D721Med (cell line): ENCODE data around the gene CYP27A1.

Source experiments
- DNase-seq: peaks from one replicate; pipeline ENCODE4 v3.0.0; 2011; ENCODE audit warnings: low spot score; ENCODE audit not compliant: insufficient read length
- FAIRE-seq: peaks from 2 replicates; lab custom pipeline; 2011; peaks lifted over from hg19 to GRCh38; lab: Jason Lieb, UNC
- CTCF ChIP-seq: IDR thresholded peaks from 2 replicates; pipeline ENCODE4 v1.5.1; 2012; ENCODE audit warnings: mild to moderate bottlenecking, control low read depth; ENCODE audit not compliant: insufficient read depth; ENCODE audit errors: missing control alignments

CYP27A1 gene

DNA sequence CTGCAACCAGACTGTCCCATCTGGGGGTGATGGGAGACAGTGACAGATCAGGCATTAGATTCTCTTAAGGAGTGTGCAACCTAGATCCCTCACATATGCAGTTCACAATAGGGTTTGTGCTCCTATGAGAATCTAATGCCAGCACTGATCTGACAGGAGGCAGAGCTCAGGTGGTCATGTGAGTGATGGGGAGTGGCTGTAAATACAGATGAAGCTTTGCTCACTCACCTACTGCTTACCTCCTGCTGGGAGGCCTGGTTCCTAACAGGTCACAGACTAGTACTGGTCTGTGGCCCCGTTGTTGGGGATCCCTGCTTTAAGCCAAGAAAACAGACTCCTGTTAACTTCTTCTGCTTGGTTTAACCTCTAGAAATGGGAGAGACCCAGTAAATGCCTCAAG lies 3.2 kb downstream of the CYP27A1 start:
- TF ChIP-seq CTCF: no peak
- FAIRE-seq (no peak), DNase-seq (no peak)

DNA sequence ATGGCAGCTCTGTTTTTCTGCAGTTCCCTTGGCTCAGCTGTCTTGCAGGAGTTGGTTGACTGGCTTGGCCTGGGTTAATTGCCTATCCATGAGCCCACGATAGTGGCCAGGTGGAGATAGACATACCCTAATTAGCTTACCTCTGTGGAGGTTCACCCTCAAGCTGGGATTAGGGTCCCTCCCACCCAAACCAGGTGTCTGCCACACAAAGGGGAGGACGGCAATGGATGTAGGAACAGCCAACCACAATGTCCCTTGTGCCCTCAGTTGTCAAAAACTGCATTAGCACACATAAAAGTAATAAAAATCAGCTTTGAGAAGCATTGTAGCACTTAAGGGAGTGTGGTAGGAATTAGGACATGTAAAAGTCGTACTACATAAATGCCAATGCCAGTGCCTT lies 4.2 kb downstream of the CYP27A1 start:
- no peak for TF ChIP-seq CTCF
- DNase-seq: no peak
- no peak for FAIRE-seq

- no peak for TF ChIP-seq CTCF
- no peak for DNase-seq
- FAIRE-seq: no peak
These were observed 6.7 kb downstream of the CYP27A1 start for GRCh38 chr2:218788529-218789255.

DNA sequence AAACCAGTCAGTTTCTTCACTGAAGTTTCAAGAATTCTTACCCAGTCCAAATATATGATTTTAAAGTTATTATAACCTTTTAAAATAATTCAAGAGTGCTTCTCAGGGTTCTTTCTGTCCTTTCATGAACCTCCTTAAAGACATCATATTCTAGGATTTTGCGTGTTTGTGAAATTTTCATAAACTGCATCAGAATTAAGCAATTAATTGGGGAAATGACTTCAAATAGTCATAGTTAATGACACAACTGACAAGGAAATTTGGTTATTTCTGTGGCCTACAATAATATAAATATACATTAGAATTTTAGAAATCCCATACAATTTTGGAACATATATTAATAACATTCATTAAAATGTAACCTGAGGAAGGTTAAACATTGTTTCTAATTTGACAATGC lies 10.5 kb downstream of the CYP27A1 start:
- TF ChIP-seq CTCF: no peak
- no peak for FAIRE-seq

GRCh38 chr2:218796691-218797090 lies 14.7 kb downstream of the CYP27A1 start:
- DNase-seq: no peak
- no peak for TF ChIP-seq CTCF
- FAIRE-seq: no peak

More for the DNA sequence above, 10.5 kb downstream of the CYP27A1 start:
- DNase-seq: no peak

DNA sequence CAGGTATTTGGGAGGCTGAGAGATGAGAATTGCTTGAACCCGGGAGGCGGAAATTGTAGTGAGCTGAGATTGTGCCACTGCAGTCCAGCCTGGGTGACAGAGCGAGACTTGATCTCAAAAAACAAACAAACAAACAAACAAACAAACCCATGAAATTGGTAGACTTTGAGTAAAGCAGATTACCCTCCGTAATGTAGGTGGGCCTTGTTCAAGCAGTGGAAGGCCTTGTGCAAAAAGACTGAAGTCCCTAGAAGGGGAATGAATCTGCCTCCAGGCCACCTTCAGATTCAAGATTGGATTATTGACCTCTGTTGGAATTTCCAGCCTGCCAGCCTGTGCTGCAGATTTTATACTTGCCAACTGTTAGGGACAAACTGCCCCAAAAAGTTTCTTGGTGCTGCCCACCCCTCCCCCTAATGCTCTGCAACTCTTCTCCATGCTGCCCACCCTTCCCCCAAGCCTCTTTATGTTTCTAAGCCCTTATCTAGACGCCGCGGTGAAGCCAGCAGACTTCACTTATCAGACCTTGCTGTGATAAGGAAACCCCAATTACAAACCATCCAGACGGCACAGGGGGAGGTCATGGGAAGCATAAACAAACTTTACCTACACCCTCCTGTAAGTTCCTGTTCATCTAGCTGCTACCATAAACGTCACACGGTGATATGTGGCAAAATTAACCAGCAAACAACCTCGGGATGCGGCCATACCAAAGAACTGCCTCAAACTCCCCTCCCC lies 17.0 kb downstream of the CYP27A1 start:
- FAIRE-seq (no peak), DNase-seq (no peak)
- no peak for TF ChIP-seq CTCF

GRCh38 chr2:218799990-218800389 lies 18.0 kb downstream of the CYP27A1 start:
- no peak for TF ChIP-seq CTCF
- FAIRE-seq: no peak
- no peak for DNase-seq
